Type B pancreatic cell (in vitro differentiated cells): ENCODE measurements around the gene FXR1. TPM values are rescaled to one million over a fixed set of nuclear protein-coding genes. Genes with fewer than 3 reads are reported as not detected.

Source experiments
- DNase-seq: peaks from one replicate; pipeline ENCODE4 v3.0.0; 2021; ENCODE audit warnings: mixed read lengths; ENCODE audit not compliant: unreplicated experiment; ENCODE audit errors: extremely low spot score
- H3K27ac Mint-ChIP-seq: 2 replicates; pipeline ENCODE4 v1.8.0; 2021; ENCODE audit warnings: mild to moderate bottlenecking, mixed read lengths
- H3K27me3 Mint-ChIP-seq: 2 replicates; pipeline ENCODE4 v1.8.0; 2021; ENCODE audit warnings: mixed read lengths
- H3K36me3 Mint-ChIP-seq: 2 replicates; pipeline ENCODE4 v1.8.0; 2021; ENCODE audit warnings: mixed read lengths
- H3K4me1 Mint-ChIP-seq: one replicate; pipeline ENCODE4 v1.8.0; 2021; ENCODE audit warnings: mixed read lengths; ENCODE audit not compliant: unreplicated experiment
- H3K4me3 Mint-ChIP-seq: 2 replicates; pipeline ENCODE4 v1.8.0; 2021; ENCODE audit warnings: mild to moderate bottlenecking, mixed read lengths
- H3K9me3 Mint-ChIP-seq: 2 replicates; pipeline ENCODE4 v1.8.0; 2021; ENCODE audit warnings: mixed read lengths
- CTCF ChIP-seq: fragments of 200-600 bp; sonication (generic); conservative IDR thresholded peaks from 2 replicates; pipeline ENCODE4 v1.5.0; 2021; ENCODE audit warnings: antibody characterized with exemption, mild to moderate bottlenecking
- total RNA-seq: library from RNA; stranded (reverse); gene quantifications from 2 replicates; pipeline ENCODE4 v1.2.1, GENCODE V29; 2021; ENCODE audit warnings: low replicate concordance

The FXR1 gene
- total RNA-seq, 1 donor from 2014 or later, result 179 TPM

- no peak for DNase-seq
- peaks cover 25% of the 10 kb centered on the region for H3K4me1 Mint-ChIP-seq
- peak overlapping the region; percentile 41 for H3K27ac Mint-ChIP-seq
- H3K36me3 Mint-ChIP-seq, result peaks cover 7% of the 10 kb centered on the region
- TF ChIP-seq CTCF, result no peak
- H3K9me3 Mint-ChIP-seq, result no peaks in the 10 kb centered on the region
- no peaks in the 10 kb centered on the region for H3K27me3 Mint-ChIP-seq
- peak overlapping the region; percentile 25 for H3K4me3 Mint-ChIP-seq
These were observed 1.6 kb upstream of the FXR1 start for GRCh38 chr3:180910823-180911222.

GRCh38 chr3:180911876-180912303 is 580 bp upstream of the FXR1 start:
- no peak for DNase-seq
- no peaks in the 10 kb centered on the region for H3K9me3 Mint-ChIP-seq
- TF ChIP-seq CTCF, result no peak

GRCh38 chr3:180913581-180914404 is 1.3 kb downstream of the FXR1 start:
- no peak for TF ChIP-seq CTCF
- H3K9me3 Mint-ChIP-seq, result no peaks in the 10 kb centered on the region
- H3K4me3 Mint-ChIP-seq, result peak overlapping the region; percentile 96
- no peak for DNase-seq
- H3K27ac Mint-ChIP-seq, result peak overlapping the region; percentile 92
- H3K27me3 Mint-ChIP-seq, result no peaks in the 10 kb centered on the region
- peaks cover 28% of the 10 kb centered on the region for H3K4me1 Mint-ChIP-seq
- H3K36me3 Mint-ChIP-seq, result peaks cover 13% of the 10 kb centered on the region

More at GRCh38 chr3:180911876-180912303, 580 bp upstream of the FXR1 start:
- Mint-ChIP-seq H3K27ac (peak overlapping the region; percentile 92), H3K27me3 (no peaks in the 10 kb centered on the region), H3K36me3 (peaks cover 10% of the 10 kb centered on the region), H3K4me1 (peaks cover 28% of the 10 kb centered on the region), H3K4me3 (peak overlapping the region; percentile 96)

GRCh38 chr3:180918542-180918941 is 6.1 kb downstream of the FXR1 start:
- Mint-ChIP-seq H3K4me1 (peaks cover 29% of the 10 kb centered on the region), H3K9me3 (no peaks in the 10 kb centered on the region), H3K27ac (no peak overlapping the region), H3K36me3 (peaks cover 17% of the 10 kb centered on the region), H3K27me3 (no peaks in the 10 kb centered on the region), H3K4me3 (no peak overlapping the region)
- TF ChIP-seq CTCF, result no peak
- no peak for DNase-seq

- no peak overlapping the region for H3K27ac Mint-ChIP-seq
These were observed 9.8 kb downstream of the FXR1 start for GRCh38 chr3:180922242-180922641.

More at GRCh38 chr3:180922242-180922641, 9.8 kb downstream of the FXR1 start:
- DNase-seq, result no peak
- H3K4me1 Mint-ChIP-seq, result peaks cover 11% of the 10 kb centered on the region
- no peak for TF ChIP-seq CTCF
- no peak overlapping the region for H3K4me3 Mint-ChIP-seq
- H3K27me3 Mint-ChIP-seq, result no peaks in the 10 kb centered on the region
- H3K36me3 Mint-ChIP-seq, result peaks cover 10% of the 10 kb centered on the region
- peaks cover 4% of the 10 kb centered on the region for H3K9me3 Mint-ChIP-seq
